ENCODE measurements around the gene URM1. TPM values are rescaled to one million over a fixed set of nuclear protein-coding genes. Genes with fewer than 3 reads are reported as not detected.

URM1 gene
- total RNA-seq, 1 donor from 2014 or later: 26.6 TPM

- Histone ChIP-seq H3K4me1 (ENCODE audit: control insufficient read depth in 3 of 3, insufficient read depth in 3 of 3, low read length in 3 of 3) (peaks cover 18 to 22% (median 19%) of the 10 kb centered on the region in 3 donors), H3K27ac (ENCODE audit: low read depth, low read length) (no peak overlapping the region)
Observed at GRCh38 chr9:128362774-128363173, 8.4 kb upstream of the URM1 start.

GRCh38 chr9:128365525-128365924 lies 5.6 kb upstream of the URM1 start:
- Histone ChIP-seq H3K4me3 (ENCODE audit: low read length in 3 of 3) (no peak overlapping the region), H3K27me3 (ENCODE audit: control insufficient read depth in 3 of 3, insufficient read depth in 3 of 3, low read length in 3 of 3) (peaks cover 0 to 8% (median 4%) of the 10 kb centered on the region in 3 donors), H3K9me3 (ENCODE audit: control insufficient read depth in 3 of 3, low read length in 3 of 3) (no peaks in the 10 kb centered on the region), H3K9ac (ENCODE audit: low read depth in 1 of 3, low read length in 3 of 3) (peak overlapping the region in 1 of 3 donors; percentile 72), H3K27ac (ENCODE audit: low read depth, low read length) (no peak overlapping the region), H3K36me3 (ENCODE audit: control insufficient read depth in 3 of 3, insufficient read depth in 3 of 3, low read length in 3 of 3) (no peaks in the 10 kb centered on the region), H3K4me1 (ENCODE audit: control insufficient read depth in 3 of 3, insufficient read depth in 3 of 3, low read length in 3 of 3) (peaks cover 22 to 27% (median 23%) of the 10 kb centered on the region in 3 donors)

More at GRCh38 chr9:128362774-128363173, 8.4 kb upstream of the URM1 start:
- H3K9ac ChIP-seq (ENCODE audit: low read depth in 1 of 3, low read length in 3 of 3): no peak overlapping the region
- H3K4me3 ChIP-seq (ENCODE audit: low read length in 3 of 3): no peak overlapping the region
- H3K36me3 ChIP-seq (ENCODE audit: control insufficient read depth in 3 of 3, insufficient read depth in 3 of 3, low read length in 3 of 3): peaks cover 0 to 4% (median under 1%) of the 10 kb centered on the region in 3 donors
- H3K27me3 ChIP-seq (ENCODE audit: control insufficient read depth in 3 of 3, insufficient read depth in 3 of 3, low read length in 3 of 3): peaks cover 0 to 8% (median 4%) of the 10 kb centered on the region in 3 donors
- no peaks in the 10 kb centered on the region for H3K9me3 ChIP-seq (ENCODE audit: control insufficient read depth in 3 of 3, low read length in 3 of 3)

- Histone ChIP-seq H3K4me1 (ENCODE audit: control insufficient read depth in 3 of 3, insufficient read depth in 3 of 3, low read length in 3 of 3) (peaks cover 20 to 31% (median 25%) of the 10 kb centered on the region in 3 donors), H3K27me3 (ENCODE audit: control insufficient read depth in 3 of 3, insufficient read depth in 3 of 3, low read length in 3 of 3) (peaks cover 0 to 8% (median 4%) of the 10 kb centered on the region in 3 donors), H3K36me3 (ENCODE audit: control insufficient read depth in 3 of 3, insufficient read depth in 3 of 3, low read length in 3 of 3) (peaks cover 2 to 9% (median 5%) of the 10 kb centered on the region in 3 donors), H3K9me3 (ENCODE audit: control insufficient read depth in 3 of 3, low read length in 3 of 3) (no peaks in the 10 kb centered on the region), H3K9ac (ENCODE audit: low read depth in 1 of 3, low read length in 3 of 3) (no peak overlapping the region), H3K27ac (ENCODE audit: low read depth, low read length) (no peak overlapping the region), H3K4me3 (ENCODE audit: low read length in 3 of 3) (no peak overlapping the region)
Observed at GRCh38 chr9:128369024-128369706, 2.0 kb upstream of the URM1 start.

- no peaks in the 10 kb centered on the region for H3K9me3 ChIP-seq (ENCODE audit: control insufficient read depth in 3 of 3, low read length in 3 of 3)
- H3K4me1 ChIP-seq (ENCODE audit: control insufficient read depth in 3 of 3, insufficient read depth in 3 of 3, low read length in 3 of 3): peaks cover 16 to 26% (median 17%) of the 10 kb centered on the region in 3 donors
- peak overlapping the region; percentile 92 for H3K27ac ChIP-seq (ENCODE audit: low read depth, low read length)
- peak overlapping the region; percentile 91 to 100 (median 100) for H3K4me3 ChIP-seq (ENCODE audit: low read length in 3 of 3)
- peaks cover 0 to 5% (median 3%) of the 10 kb centered on the region in 3 donors for H3K27me3 ChIP-seq (ENCODE audit: control insufficient read depth in 3 of 3, insufficient read depth in 3 of 3, low read length in 3 of 3)
- peaks cover 5 to 9% (median 9%) of the 10 kb centered on the region in 3 donors for H3K36me3 ChIP-seq (ENCODE audit: control insufficient read depth in 3 of 3, insufficient read depth in 3 of 3, low read length in 3 of 3)
- peak overlapping the region; percentile 87 to 98 (median 97) for H3K9ac ChIP-seq (ENCODE audit: low read depth in 1 of 3, low read length in 3 of 3)
Observed at GRCh38 chr9:128370367-128370751, 815 bp upstream of the URM1 start.

GRCh38 chr9:128371630-128372117 lies 500 bp downstream of the URM1 start:
- Histone ChIP-seq H3K9me3 (ENCODE audit: control insufficient read depth in 3 of 3, low read length in 3 of 3) (no peaks in the 10 kb centered on the region), H3K4me3 (ENCODE audit: low read length in 3 of 3) (peak overlapping the region; percentile 100), H3K4me1 (ENCODE audit: control insufficient read depth in 3 of 3, insufficient read depth in 3 of 3, low read length in 3 of 3) (peaks cover 13 to 23% (median 16%) of the 10 kb centered on the region in 3 donors), H3K27me3 (ENCODE audit: control insufficient read depth in 3 of 3, insufficient read depth in 3 of 3, low read length in 3 of 3) (no peaks in the 10 kb centered on the region), H3K27ac (ENCODE audit: low read depth, low read length) (peak overlapping the region; percentile 92), H3K9ac (ENCODE audit: low read depth in 1 of 3, low read length in 3 of 3) (peak overlapping the region; percentile 87 to 99 (median 95)), H3K36me3 (ENCODE audit: control insufficient read depth in 3 of 3, insufficient read depth in 3 of 3, low read length in 3 of 3) (peaks cover 7 to 9% (median 9%) of the 10 kb centered on the region in 3 donors)

- H3K27ac ChIP-seq (ENCODE audit: low read depth, low read length): no peak overlapping the region
Observed at GRCh38 chr9:128372188-128372641, 1.0 kb downstream of the URM1 start.

GRCh38 chr9:128372784-128373183 lies 1.6 kb downstream of the URM1 start:
- no peaks in the 10 kb centered on the region for H3K27me3 ChIP-seq (ENCODE audit: control insufficient read depth in 3 of 3, insufficient read depth in 3 of 3, low read length in 3 of 3)
- H3K36me3 ChIP-seq (ENCODE audit: control insufficient read depth in 3 of 3, insufficient read depth in 3 of 3, low read length in 3 of 3): peaks cover 7 to 11% (median 9%) of the 10 kb centered on the region in 3 donors
- H3K27ac ChIP-seq (ENCODE audit: low read depth, low read length): no peak overlapping the region
- no peaks in the 10 kb centered on the region for H3K9me3 ChIP-seq (ENCODE audit: control insufficient read depth in 3 of 3, low read length in 3 of 3)
- no peak overlapping the region for H3K9ac ChIP-seq (ENCODE audit: low read depth in 1 of 3, low read length in 3 of 3)
- peaks cover 13 to 23% (median 16%) of the 10 kb centered on the region in 3 donors for H3K4me1 ChIP-seq (ENCODE audit: control insufficient read depth in 3 of 3, insufficient read depth in 3 of 3, low read length in 3 of 3)
- H3K4me3 ChIP-seq (ENCODE audit: low read length in 3 of 3): no peak overlapping the region

More at GRCh38 chr9:128372188-128372641, 1.0 kb downstream of the URM1 start:
- Histone ChIP-seq H3K9ac (ENCODE audit: low read depth in 1 of 3, low read length in 3 of 3) (peak overlapping the region; percentile 87 to 99 (median 95)), H3K36me3 (ENCODE audit: control insufficient read depth in 3 of 3, insufficient read depth in 3 of 3, low read length in 3 of 3) (peaks cover 7 to 9% (median 9%) of the 10 kb centered on the region in 3 donors), H3K9me3 (ENCODE audit: control insufficient read depth in 3 of 3, low read length in 3 of 3) (no peaks in the 10 kb centered on the region), H3K27me3 (ENCODE audit: control insufficient read depth in 3 of 3, insufficient read depth in 3 of 3, low read length in 3 of 3) (no peaks in the 10 kb centered on the region), H3K4me1 (ENCODE audit: control insufficient read depth in 3 of 3, insufficient read depth in 3 of 3, low read length in 3 of 3) (peaks cover 13 to 23% (median 16%) of the 10 kb centered on the region in 3 donors), H3K4me3 (ENCODE audit: low read length in 3 of 3) (peak overlapping the region; percentile 100)

GRCh38 chr9:128374221-128374675 lies 3.1 kb downstream of the URM1 start:
- peaks cover 10 to 19% (median 13%) of the 10 kb centered on the region in 3 donors for H3K36me3 ChIP-seq (ENCODE audit: control insufficient read depth in 3 of 3, insufficient read depth in 3 of 3, low read length in 3 of 3)
- H3K4me3 ChIP-seq (ENCODE audit: low read length in 3 of 3): no peak overlapping the region
- H3K9ac ChIP-seq (ENCODE audit: low read depth in 1 of 3, low read length in 3 of 3): no peak overlapping the region
- H3K27me3 ChIP-seq (ENCODE audit: control insufficient read depth in 3 of 3, insufficient read depth in 3 of 3, low read length in 3 of 3): no peaks in the 10 kb centered on the region
- H3K27ac ChIP-seq (ENCODE audit: low read depth, low read length): no peak overlapping the region
- H3K4me1 ChIP-seq (ENCODE audit: control insufficient read depth in 3 of 3, insufficient read depth in 3 of 3, low read length in 3 of 3): peaks cover 13 to 23% (median 16%) of the 10 kb centered on the region in 3 donors
- H3K9me3 ChIP-seq (ENCODE audit: control insufficient read depth in 3 of 3, low read length in 3 of 3): no peaks in the 10 kb centered on the region

GRCh38 chr9:128375865-128376264 lies 4.7 kb downstream of the URM1 start:
- Histone ChIP-seq H3K27ac (ENCODE audit: low read depth, low read length) (no peak overlapping the region), H3K9ac (ENCODE audit: low read depth in 1 of 3, low read length in 3 of 3) (no peak overlapping the region), H3K27me3 (ENCODE audit: control insufficient read depth in 3 of 3, insufficient read depth in 3 of 3, low read length in 3 of 3) (no peaks in the 10 kb centered on the region), H3K4me3 (ENCODE audit: low read length in 3 of 3) (no peak overlapping the region), H3K4me1 (ENCODE audit: control insufficient read depth in 3 of 3, insufficient read depth in 3 of 3, low read length in 3 of 3) (peaks cover 9 to 17% (median 12%) of the 10 kb centered on the region in 3 donors), H3K36me3 (ENCODE audit: control insufficient read depth in 3 of 3, insufficient read depth in 3 of 3, low read length in 3 of 3) (peaks cover 13 to 19% (median 15%) of the 10 kb centered on the region in 3 donors), H3K9me3 (ENCODE audit: control insufficient read depth in 3 of 3, low read length in 3 of 3) (no peaks in the 10 kb centered on the region)

GRCh38 chr9:128382261-128382660 lies 11.1 kb downstream of the URM1 start:
- H3K27me3 ChIP-seq (ENCODE audit: control insufficient read depth in 3 of 3, insufficient read depth in 3 of 3, low read length in 3 of 3): no peaks in the 10 kb centered on the region
- H3K9me3 ChIP-seq (ENCODE audit: control insufficient read depth in 3 of 3, low read length in 3 of 3): no peaks in the 10 kb centered on the region
- H3K4me3 ChIP-seq (ENCODE audit: low read length in 3 of 3): no peak overlapping the region
- H3K4me1 ChIP-seq (ENCODE audit: control insufficient read depth in 3 of 3, insufficient read depth in 3 of 3, low read length in 3 of 3): peaks cover 0 to 6% (median 0%) of the 10 kb centered on the region in 3 donors
- peaks cover 27 to 34% (median 33%) of the 10 kb centered on the region in 3 donors for H3K36me3 ChIP-seq (ENCODE audit: control insufficient read depth in 3 of 3, insufficient read depth in 3 of 3, low read length in 3 of 3)
- no peak overlapping the region for H3K9ac ChIP-seq (ENCODE audit: low read depth in 1 of 3, low read length in 3 of 3)
- H3K27ac ChIP-seq (ENCODE audit: low read depth, low read length): no peak overlapping the region
